Measurements from ENCODE around the gene TRIM47.

- TF ChIP-seq POLR2AphosphoS5 (IDR thresholded peaks at IDR 0.05; ENCODE audit: low read depth, low read length), result no peak
- TF ChIP-seq, protein P1, sequence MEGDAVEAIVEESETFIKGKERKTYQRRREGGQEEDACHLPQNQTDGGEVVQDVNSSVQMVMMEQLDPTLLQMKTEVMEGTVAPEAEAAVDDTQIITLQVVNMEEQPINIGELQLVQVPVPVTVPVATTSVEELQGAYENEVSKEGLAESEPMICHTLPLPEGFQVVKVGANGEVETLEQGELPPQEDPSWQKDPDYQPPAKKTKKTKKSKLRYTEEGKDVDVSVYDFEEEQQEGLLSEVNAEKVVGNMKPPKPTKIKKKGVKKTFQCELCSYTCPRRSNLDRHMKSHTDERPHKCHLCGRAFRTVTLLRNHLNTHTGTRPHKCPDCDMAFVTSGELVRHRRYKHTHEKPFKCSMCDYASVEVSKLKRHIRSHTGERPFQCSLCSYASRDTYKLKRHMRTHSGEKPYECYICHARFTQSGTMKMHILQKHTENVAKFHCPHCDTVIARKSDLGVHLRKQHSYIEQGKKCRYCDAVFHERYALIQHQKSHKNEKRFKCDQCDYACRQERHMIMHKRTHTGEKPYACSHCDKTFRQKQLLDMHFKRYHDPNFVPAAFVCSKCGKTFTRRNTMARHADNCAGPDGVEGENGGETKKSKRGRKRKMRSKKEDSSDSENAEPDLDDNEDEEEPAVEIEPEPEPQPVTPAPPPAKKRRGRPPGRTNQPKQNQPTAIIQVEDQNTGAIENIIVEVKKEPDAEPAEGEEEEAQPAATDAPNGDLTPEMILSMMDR (IDR thresholded peaks at IDR 0.05), result no peak
- TF ChIP-seq SIN3A (IDR thresholded peaks at IDR 0.05; ENCODE audit: borderline replicate concordance, insufficient read depth, low read depth, low read length), result no peak
- TF ChIP-seq TCF7L2 (IDR thresholded peaks at IDR 0.05; ENCODE audit: low read depth, low read length), result no peak
Measured at GRCh38 chr17:75917141-75917916, 38.9 kb upstream of the TRIM47 start.
